22Rv1 (cell line): ENCODE measurements around the gene SLC7A1.

ENCODE experiments used
- H3K27ac ChIP-seq: fragments of 450-650 bp; 2 replicates; pipeline ENCODE4 v1.5.1; 2017
- CTCF ChIP-seq: fragments of 450-650 bp; IDR thresholded peaks from 2 replicates; pipeline ENCODE4 v1.5.1; 2017; ENCODE audit warnings: mild to moderate bottlenecking
- ZFX ChIP-seq: fragments of 450-650 bp; IDR thresholded peaks from 2 replicates; pipeline ENCODE4 v1.6.1; 2017; ENCODE audit warnings: antibody characterized with exemption, borderline replicate concordance

SLC7A1 gene

DNA sequence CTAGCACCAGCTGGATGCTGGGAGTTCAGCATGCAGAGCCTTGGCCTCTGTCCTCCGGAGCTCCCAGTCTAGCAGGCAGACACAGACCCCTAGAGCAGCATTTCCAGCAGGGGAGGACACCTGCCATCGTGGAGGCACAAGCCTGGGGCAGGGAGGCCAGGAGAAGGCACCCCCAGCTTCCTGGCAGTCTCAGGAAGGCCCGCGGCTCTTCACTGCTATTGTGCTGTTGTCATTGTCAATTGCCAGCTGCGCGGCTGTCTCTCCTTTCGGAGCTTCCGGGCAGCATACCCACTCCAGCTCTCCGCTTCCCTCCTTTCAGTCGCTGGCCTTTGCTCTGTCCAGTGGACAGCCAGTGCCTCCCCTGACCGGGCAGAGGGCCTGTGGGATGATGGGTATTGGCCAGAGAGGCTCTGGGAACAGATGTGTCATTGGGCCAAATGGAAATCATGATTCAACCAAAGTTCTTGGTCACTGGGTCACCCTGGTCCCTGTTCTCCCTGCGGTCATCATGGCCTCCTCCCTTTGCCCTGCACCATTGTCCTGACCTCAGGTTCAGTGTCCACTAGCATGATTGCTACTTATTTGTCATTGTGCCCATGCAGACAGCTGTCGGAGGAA is 93.0 kb downstream of the SLC7A1 start:
- no peak for TF ChIP-seq ZFX
- no peak for TF ChIP-seq CTCF

DNA sequence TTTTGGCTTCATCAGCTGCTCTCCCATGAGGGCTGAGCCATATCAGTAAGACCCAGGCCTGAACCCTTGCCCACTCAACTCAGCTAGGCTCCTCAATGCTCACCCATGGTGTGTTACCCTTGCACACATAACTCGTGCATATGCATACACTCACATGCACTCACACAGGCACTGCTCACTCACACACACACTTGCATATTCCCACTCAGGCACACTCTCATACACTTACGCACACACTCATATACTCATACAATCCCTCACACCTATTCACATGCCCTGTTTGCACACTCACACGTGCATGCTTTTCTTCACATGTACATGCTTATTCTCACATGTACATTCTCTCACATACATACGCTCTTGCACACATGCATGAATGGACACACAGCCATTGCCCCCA is 93.8 kb downstream of the SLC7A1 start:
- no peak for TF ChIP-seq ZFX
- H3K27ac ChIP-seq, result no peak overlapping the region

More for the DNA sequence above, 93.0 kb downstream of the SLC7A1 start:
- no peak overlapping the region for H3K27ac ChIP-seq

DNA sequence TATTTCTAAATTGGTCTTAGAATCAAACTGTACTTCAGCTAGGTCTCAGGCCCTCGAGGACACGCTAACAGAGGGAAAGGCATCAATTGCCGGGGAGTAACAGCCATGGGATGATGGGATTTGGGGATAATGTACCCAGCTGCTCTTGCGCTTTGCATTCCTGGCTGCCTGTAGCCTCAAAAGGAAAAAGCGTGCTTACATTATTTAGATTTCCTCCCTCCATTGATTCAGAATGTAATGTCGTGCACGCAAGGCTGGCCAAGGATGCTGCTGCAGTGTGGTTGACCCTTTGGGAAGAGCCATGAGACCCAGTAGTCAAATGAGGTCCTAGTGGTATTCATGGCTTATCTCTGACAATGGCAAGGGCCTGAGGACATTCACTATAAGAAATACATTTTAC is 95.1 kb downstream of the SLC7A1 start:
- no peak overlapping the region for H3K27ac ChIP-seq
- TF ChIP-seq ZFX (no peak), CTCF (no peak)

- no peak for TF ChIP-seq ZFX
- no peak for TF ChIP-seq CTCF
- H3K27ac ChIP-seq, result no peak overlapping the region
Observed at GRCh38 chr13:29499506-29500165, 95.9 kb downstream of the SLC7A1 start.

DNA sequence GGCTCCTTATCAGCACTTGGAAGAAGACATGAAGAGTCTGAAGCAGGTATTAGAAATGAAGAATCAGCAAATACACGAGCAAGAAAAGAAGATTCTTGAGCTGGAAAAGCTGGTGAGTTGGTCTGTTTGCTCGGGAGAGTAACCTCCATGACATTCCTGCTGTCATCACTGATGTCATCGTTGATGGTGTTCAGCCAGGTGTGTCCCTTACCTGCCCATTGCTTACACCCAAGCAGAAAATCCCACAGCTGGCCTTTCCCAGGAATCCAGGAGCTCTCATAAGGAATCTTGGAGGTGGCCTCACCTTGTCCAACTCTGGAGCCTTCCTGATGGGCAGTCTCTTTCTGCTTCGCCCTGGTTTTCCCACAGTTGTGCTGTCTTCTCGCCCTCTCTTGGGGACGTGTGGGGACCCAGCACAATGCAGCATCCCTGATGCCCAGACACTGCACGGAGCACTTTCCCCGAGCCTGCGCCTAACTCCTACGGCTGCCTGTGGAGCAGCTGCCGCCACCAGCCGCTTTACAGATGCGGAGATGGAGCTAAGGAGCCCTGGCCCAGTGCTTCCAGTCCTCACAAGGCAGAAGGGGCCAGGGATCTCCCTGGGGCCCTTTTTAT is 97.0 kb downstream of the SLC7A1 start:
- no peak for TF ChIP-seq CTCF
- TF ChIP-seq ZFX, result no peak
- no peak overlapping the region for H3K27ac ChIP-seq

DNA sequence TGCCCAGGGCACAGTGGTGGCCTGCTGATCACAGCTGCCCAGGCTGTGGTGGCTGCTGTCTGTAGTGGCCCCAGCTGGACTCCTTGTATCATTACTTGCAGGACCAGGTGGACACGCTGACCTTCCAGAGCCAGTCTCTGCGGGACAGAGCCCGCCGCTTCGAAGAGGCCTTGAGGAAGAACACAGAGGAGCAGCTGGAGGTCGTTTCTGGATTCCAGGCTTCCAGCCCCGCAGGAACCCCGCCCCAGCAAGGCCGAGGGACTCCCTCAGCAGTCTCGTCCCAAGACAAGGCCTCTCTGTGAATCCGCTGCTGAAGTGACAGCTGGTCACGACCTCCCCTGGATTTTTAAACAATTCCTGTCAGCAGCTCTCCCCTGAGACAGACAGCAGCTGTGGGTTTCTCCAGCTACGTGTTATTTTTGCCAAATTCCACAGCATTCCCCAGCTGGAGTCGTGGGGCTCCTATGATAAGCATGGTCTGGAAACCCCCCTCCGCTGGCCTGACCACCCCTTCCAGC is 98.3 kb downstream of the SLC7A1 start:
- TF ChIP-seq CTCF (no peak), ZFX (no peak)
- H3K27ac ChIP-seq, result no peak overlapping the region

- no peak overlapping the region for H3K27ac ChIP-seq
- TF ChIP-seq CTCF (no peak), ZFX (no peak)
Observed at GRCh38 chr13:29496241-29496712, 99.2 kb downstream of the SLC7A1 start.
